Stimulated activated CD4-positive, alpha-beta T cell treated with anti-CD3 and anti-CD28 coated beads, Interleukin-1b, Interleukin-23, amount 100 ng/mL, for 1 hour (primary cell): ENCODE measurements around the gene LIMD2.
"Not testable (repeated sequence)": the region's sequence is repeated elsewhere in the genome, so short reads cannot be mapped to it uniquely, and the experiment has no call there.

Experiments used
- DNase-seq, 2 donors: peaks; one replicate each; pipeline ENCODE4 v3.0.0-alpha.2; 2020; ENCODE audit warnings: low read depth in 2 of 2

LIMD2 gene

GRCh38 chr17:63699638-63700527, at the start of gene LIMD2:
Gene LIMD2 (minus strand): TSS chr17:63700125. CDS start chr17:63699298, 827 bp downstream.
- DNase-seq: peak in 1 of 2 donors; percentile 76

- DNase-seq: peak; percentile 97 to 98
Observed at GRCh38 chr17:63741408-63742173, 41.7 kb upstream of the LIMD2 start, which contains the start of gene STRADA. Gene STRADA (minus strand): TSS chr17:63741799. CDS start chr17:63728369, 13,430 bp downstream.

GRCh38 chr17:63741143-63741407, 41.1 kb upstream of the LIMD2 start:
- DNase-seq: no peak

GRCh38 chr17:63740464-63741142, 40.7 kb upstream of the LIMD2 start:
- DNase-seq: no peak

GRCh38 chr17:63735691-63736090, 35.8 kb upstream of the LIMD2 start:
- no peak for DNase-seq

GRCh38 chr17:63722403-63722802, 22.5 kb upstream of the LIMD2 start:
- DNase-seq: no peak

- not testable (repeated sequence) for DNase-seq
Observed at GRCh38 chr17:63720194-63720593, 20.3 kb upstream of the LIMD2 start.

GRCh38 chr17:63718988-63719387, 19.1 kb upstream of the LIMD2 start:
- DNase-seq: no peak

- DNase-seq: no peak
Observed at GRCh38 chr17:63716426-63716825, 16.5 kb upstream of the LIMD2 start.

GRCh38 chr17:63714550-63715277, 14.8 kb upstream of the LIMD2 start:
- DNase-seq: no peak

GRCh38 chr17:63709110-63709509, 9.2 kb upstream of the LIMD2 start:
- no peak for DNase-seq

GRCh38 chr17:63707151-63707550, 7.2 kb upstream of the LIMD2 start:
- no peak for DNase-seq

GRCh38 chr17:63706336-63707082, 6.6 kb upstream of the LIMD2 start:
- DNase-seq: no peak

GRCh38 chr17:63705657-63706056, 5.7 kb upstream of the LIMD2 start:
- no peak for DNase-seq

GRCh38 chr17:63704836-63705235, 4.9 kb upstream of the LIMD2 start:
- DNase-seq: no peak

- DNase-seq: no peak
Observed at GRCh38 chr17:63704259-63704576, 4.3 kb upstream of the LIMD2 start.

GRCh38 chr17:63703556-63704258, 3.8 kb upstream of the LIMD2 start:
- DNase-seq: no peak

GRCh38 chr17:63703029-63703428, 3.1 kb upstream of the LIMD2 start:
- no peak for DNase-seq

- no peak for DNase-seq
Observed at GRCh38 chr17:63702721-63703015, 2.7 kb upstream of the LIMD2 start.

GRCh38 chr17:63701868-63702720, 2.2 kb upstream of the LIMD2 start:
- DNase-seq: peak in 1 of 2 donors; percentile 44
